ENCODE data around the gene HRH1.

DNA sequence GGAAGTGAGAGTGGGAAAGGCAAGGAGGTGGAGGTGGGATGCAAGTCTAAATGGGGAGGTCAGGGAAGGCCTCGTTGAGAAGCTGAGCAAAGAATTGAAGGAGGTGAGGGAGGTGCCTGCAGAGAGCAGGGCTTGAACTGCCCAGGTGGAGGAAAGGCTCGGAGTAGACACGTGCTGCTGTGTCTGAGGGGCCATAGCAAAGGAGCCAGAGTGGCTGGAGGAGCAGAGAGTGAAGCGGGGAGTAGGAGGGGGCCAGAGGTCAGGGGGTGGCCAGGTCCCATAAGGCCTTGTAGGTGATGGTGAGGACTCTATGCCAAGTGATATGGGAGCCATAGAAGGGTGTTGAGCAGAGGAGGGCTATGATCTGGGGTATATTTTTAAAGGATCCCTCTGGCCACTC lies 21.4 kb upstream of the HRH1 start:
- TF ChIP-seq, protein P1, sequence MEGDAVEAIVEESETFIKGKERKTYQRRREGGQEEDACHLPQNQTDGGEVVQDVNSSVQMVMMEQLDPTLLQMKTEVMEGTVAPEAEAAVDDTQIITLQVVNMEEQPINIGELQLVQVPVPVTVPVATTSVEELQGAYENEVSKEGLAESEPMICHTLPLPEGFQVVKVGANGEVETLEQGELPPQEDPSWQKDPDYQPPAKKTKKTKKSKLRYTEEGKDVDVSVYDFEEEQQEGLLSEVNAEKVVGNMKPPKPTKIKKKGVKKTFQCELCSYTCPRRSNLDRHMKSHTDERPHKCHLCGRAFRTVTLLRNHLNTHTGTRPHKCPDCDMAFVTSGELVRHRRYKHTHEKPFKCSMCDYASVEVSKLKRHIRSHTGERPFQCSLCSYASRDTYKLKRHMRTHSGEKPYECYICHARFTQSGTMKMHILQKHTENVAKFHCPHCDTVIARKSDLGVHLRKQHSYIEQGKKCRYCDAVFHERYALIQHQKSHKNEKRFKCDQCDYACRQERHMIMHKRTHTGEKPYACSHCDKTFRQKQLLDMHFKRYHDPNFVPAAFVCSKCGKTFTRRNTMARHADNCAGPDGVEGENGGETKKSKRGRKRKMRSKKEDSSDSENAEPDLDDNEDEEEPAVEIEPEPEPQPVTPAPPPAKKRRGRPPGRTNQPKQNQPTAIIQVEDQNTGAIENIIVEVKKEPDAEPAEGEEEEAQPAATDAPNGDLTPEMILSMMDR (IDR thresholded peaks at IDR 0.05), result no peak
- no peak for TF ChIP-seq POLR2AphosphoS5 (IDR thresholded peaks at IDR 0.05)
